SH-SY5Y (cell line): ENCODE data around the gene KCNG2.

Experiments
- GATA2 ChIP-seq: IDR thresholded peaks from 2 replicates; pipeline ENCODE4 v1.6.1; 2011; ENCODE audit warnings: mild to moderate bottlenecking, low read depth, low read length
- GATA3 ChIP-seq: IDR thresholded peaks from 2 replicates; pipeline ENCODE4 v1.6.1; 2011; ENCODE audit warnings: low read depth, mild to moderate bottlenecking, low read length, moderate library complexity

KCNG2 gene

GRCh38 chr18:79852561-79853302, 55.0 kb downstream of the KCNG2 start:
- TF ChIP-seq GATA3 = no peak
- TF ChIP-seq GATA2 = no peak

DNA sequence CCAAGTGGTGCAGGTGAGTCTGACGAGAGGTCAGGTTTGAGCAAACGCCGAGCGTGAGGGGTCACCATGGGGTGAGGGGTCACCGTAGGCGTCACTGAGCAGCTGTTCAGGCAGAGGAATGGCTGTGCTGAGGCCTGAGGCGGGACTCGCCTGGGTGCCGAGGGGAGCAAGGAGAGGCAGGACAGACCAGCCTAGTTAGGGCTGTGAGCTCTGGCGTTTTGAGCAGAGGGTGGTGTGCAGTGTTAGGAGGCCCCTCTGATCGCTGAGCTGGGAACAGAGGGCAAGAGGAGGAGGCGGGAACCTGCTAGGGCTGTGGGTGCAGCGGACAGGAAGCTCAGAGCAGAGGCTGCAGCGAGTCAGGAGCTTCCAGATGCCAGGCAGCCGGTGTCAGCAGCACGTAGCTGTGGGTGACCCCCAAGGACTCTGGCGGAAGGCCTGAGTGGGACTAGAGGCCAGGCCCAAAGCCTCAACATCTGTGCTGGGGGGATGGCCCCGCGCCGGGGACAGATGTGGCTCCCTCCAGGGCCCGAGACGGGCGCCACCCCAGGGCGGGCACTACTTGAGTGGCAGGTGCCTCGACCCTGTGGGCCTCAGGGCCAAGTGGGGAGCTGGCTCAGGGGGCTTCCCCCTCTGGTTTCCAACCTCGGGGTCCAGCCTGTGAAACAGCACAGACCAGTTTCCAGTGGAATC, 55.7 kb downstream of the KCNG2 start:
- TF ChIP-seq GATA2 (no peak), GATA3 (no peak)

GRCh38 chr18:79853993-79854364, 56.2 kb downstream of the KCNG2 start:
- TF ChIP-seq GATA3 (no peak), GATA2 (no peak)

- TF ChIP-seq GATA3 = no peak
- TF ChIP-seq GATA2 = no peak
Observed at GRCh38 chr18:79855147-79855933, 57.6 kb downstream of the KCNG2 start.

DNA sequence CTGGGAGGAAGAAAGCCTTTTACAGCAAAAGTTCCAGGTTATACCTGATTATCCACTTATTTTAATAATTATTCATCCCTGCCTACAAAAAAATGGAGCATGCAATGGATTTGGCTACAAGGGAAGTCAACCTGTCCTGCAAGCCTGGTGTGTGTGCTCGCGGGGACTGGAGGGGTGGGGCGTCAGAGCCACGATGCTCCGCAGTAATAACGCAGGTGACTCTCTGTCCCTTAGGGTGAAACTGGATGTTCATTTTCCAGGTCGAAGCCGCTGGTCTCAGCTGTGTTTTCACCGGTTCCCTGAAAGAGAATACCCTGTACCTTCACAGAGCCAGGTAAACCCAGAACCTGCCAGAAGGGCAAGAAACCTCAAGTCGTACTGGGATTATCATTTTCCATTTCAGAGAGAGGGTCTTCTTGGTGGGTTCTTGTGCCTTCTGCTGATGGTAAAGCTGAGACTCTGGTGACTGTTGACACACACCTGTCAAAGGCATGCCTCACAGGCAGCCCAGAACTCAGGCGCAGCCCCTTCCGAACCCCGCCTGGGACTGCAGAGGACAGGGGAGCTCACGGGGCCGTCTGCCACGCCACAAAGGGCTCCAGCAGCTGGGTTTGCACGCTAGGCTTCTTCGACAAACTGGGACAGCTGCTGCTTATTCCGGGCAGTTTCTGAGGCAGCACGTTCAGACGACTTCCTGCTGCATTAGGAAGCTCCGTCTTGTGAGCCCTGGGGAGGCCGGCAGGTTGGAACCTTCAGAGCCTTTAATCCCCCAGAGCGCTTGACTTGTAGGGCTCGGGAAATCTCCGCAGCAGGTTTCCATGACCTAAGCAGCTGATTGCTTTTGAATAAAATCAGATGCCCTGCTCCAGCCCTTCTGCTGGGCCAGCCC, 58.6 kb downstream of the KCNG2 start:
- TF ChIP-seq GATA2 = no peak
- TF ChIP-seq GATA3 = no peak

- no peak for TF ChIP-seq GATA2
- no peak for TF ChIP-seq GATA3
Observed at GRCh38 chr18:79857082-79857671, 59.4 kb downstream of the KCNG2 start.

DNA sequence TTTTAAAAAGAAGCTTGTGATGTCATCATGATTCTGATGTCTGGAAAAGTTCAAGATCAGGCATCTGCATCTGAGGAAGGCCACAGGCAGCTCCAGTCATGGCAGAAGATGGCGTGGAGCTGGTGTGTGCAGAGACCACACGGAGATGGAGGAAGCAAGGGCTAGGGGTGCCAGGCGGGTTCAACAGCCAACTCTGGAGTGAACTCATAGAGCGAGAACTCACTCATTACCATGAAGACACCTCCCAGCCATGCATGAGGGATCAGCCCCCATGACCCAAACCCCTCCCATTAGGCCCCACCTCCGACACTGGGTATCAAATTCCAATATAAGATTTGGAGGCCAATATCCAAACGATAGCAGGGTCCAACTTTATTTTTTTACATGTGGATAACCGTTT, 61.6 kb downstream of the KCNG2 start:
- no peak for TF ChIP-seq GATA3

DNA sequence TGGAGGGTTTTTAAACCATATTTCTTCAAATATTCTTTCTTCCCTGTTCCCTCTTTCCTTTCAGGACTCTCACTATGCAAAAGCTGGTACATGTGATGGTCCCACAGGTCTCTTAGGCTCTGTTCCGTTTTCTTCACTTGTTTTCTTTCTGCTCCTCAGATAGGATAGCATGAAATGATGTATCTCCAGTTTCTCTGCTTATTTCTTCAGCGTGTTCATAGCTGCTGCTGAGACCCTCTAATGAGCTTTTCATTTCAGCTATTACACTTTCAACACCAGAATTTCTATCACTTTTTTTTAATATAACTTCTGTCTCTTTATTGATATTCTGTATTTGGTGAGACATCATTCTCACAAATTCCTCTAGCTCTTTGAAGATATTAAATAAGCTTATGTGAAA, 63.9 kb downstream of the KCNG2 start:
- TF ChIP-seq GATA2 (no peak), GATA3 (no peak)

DNA sequence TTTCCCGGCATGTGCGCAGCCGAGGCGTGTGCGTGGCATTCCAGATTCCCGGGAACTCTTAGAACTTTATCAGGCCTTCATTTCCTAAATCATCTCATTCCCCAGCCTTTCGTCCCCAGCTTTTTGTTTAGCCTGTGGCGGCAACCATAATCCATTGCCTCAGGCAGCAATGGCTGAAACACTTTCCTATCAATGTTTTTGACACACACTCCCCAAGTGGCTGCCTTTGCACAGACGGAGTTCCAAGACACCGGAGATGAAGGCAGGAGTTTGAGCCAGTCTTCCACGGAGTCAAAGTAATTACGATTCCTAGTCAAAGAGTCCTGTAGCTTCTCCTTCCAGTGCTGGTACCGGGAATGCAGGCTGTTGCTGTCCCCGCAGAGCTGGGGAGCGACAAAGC, 64.8 kb downstream of the KCNG2 start:
- TF ChIP-seq GATA3 = no peak
- TF ChIP-seq GATA2 = no peak

GRCh38 chr18:79863161-79864005, 65.6 kb downstream of the KCNG2 start:
- TF ChIP-seq GATA3 (no peak), GATA2 (no peak)

DNA sequence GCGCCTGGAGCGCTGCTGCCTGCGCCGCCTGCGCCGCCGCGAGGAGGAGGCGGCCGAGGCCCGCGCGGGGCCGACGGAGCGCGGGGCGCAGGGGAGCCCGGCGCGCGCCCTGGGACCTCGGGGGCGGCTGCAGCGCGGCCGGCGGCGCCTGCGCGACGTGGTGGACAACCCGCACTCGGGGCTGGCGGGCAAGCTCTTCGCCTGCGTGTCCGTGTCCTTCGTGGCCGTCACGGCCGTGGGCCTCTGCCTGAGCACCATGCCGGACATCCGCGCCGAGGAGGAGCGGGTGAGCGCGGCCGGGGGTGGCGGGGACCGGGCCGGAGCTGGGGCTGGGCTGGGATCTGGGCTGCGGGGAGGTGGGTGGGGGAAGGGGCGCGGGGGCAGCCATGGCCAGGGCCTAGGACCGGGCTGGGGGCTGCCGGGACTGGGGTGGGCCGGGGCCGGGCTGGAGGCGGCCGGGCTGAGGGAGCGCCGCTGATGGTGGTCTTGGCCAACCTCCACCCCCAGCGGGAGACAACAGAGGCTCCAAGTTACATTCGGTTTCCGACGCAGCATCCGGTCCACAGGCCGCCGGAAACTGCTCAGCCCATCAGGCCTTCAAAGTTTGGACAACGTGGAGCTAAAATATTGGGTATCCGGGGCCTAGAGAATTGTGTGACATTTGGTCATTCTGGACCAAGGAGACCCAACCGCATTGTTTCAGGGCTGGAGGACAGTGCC, 66.4 kb downstream of the KCNG2 start:
- TF ChIP-seq GATA3 (no peak), GATA2 (no peak)

- no peak for TF ChIP-seq GATA3
- no peak for TF ChIP-seq GATA2
Observed at GRCh38 chr18:79866889-79867574, 69.3 kb downstream of the KCNG2 start.
